HepG2 (cell line): ENCODE data around the gene PYGL. TPM values are rescaled to one million over a fixed set of nuclear protein-coding genes. Genes with fewer than 3 reads are reported as not detected.

ENCODE experiments used
- ATAC-seq: fragments of 200-7000 bp; cut with Tn5 transposase; 3 replicates; pipeline ENCODE4 v1.9.1; 2020; ENCODE audit warnings: mild to moderate bottlenecking, moderate library complexity
- BruUV-seq: library from RNA; stranded (reverse); fragments of 400-500 nt; replicated peaks from 2 replicates; lab custom pipeline; 2021; lab: Mats Ljungman, UMichigan
- CTCF ChIA-PET: fragments of 300-600 bp; formaldehyde crosslinking; extraction: SDS; loops from one replicate; lab custom pipeline; 2021; ENCODE audit warnings: low total read pairs, inconsistent platforms, low intra/inter-chr PET ratio; lab: Yijun Ruan, JAX
- POLR2A ChIA-PET: fragments of 350-600 bp; sonication (Branson Sonifier 250); formaldehyde crosslinking; loops from one replicate; lab custom pipeline; 2020; ENCODE audit warnings: antibody characterized with exemption, inconsistent platforms; lab: Yijun Ruan, JAX
- DNase-seq: peaks from one replicate; pipeline ENCODE4 v3.0.0-alpha.2; 2015; ENCODE audit warnings: low spot score
- FAIRE-seq: peaks from 3 replicates; lab custom pipeline; 2011; peaks lifted over from hg19 to GRCh38; lab: Jason Lieb, UNC
- H2AFZ ChIP-seq: one replicate; pipeline ENCODE4 v1.6.1; 2011; ENCODE audit warnings: low read length, inconsistent platforms
- H3K27ac ChIP-seq: fragments of 300-600 bp; 3 replicates; pipeline ENCODE4 v1.8.0; 2011; ENCODE audit warnings: mixed run types, mild to moderate bottlenecking, mixed read lengths, low read length, inconsistent platforms; ENCODE audit not compliant: insufficient read depth; ENCODE audit errors: extremely low read length
- H3K27me3 ChIP-seq, 2 experiments: fragments of 200-600 bp in 1 of 2; 2 replicates in 1 of 2; 3 replicates in 1 of 2; pipeline versions ENCODE4 v1.6.0 to v1.8.0; 2011; ENCODE audit warnings: low read length in 2 of 2, mild to moderate bottlenecking in 2 of 2, moderate library complexity in 2 of 2, inconsistent platforms in 1 of 2; ENCODE audit not compliant: insufficient read depth in 2 of 2, control insufficient read depth in 1 of 2
- H3K36me3 ChIP-seq, 2 experiments: fragments of 200-600 bp in 1 of 2; replicated peaks in 1 of 2; 2 replicates in 1 of 2; 3 replicates in 1 of 2; pipeline versions ENCODE4 v1.5.1 to v1.8.0; 2011; ENCODE audit warnings: low read length in 2 of 2, inconsistent platforms in 1 of 2; ENCODE audit not compliant: insufficient read depth in 2 of 2, control insufficient read depth in 1 of 2
- H3K4me1 ChIP-seq: 2 replicates; pipeline ENCODE4 v1.5.1; 2012; ENCODE audit warnings: low read length, inconsistent platforms; ENCODE audit not compliant: insufficient read depth
- H3K4me2 ChIP-seq: 2 replicates; pipeline ENCODE4 v1.6.0; 2011; ENCODE audit warnings: low read depth, low read length, inconsistent platforms
- H3K4me3 ChIP-seq, 3 experiments: fragments of 200-600 bp in 1 of 3; sonication (generic), shearing (Covaris generic) in 1 of 3; replicated peaks in 1 of 3; 2 replicates each; pipeline ENCODE4 v1.5.1; 2011 to 2016; ENCODE audit warnings: low read length in 3 of 3, inconsistent platforms in 2 of 3, low read depth in 2 of 3, mild to moderate bottlenecking in 2 of 3, control low read depth in 1 of 3, mixed read lengths in 1 of 3; ENCODE audit not compliant: insufficient read depth in 1 of 3
- H3K79me2 ChIP-seq: one replicate; pipeline ENCODE4 v1.6.1; 2011; ENCODE audit warnings: low read length, inconsistent platforms; ENCODE audit not compliant: insufficient read depth
- H3K9ac ChIP-seq: 2 replicates; pipeline ENCODE4 v1.6.0; 2011; ENCODE audit warnings: mild to moderate bottlenecking, low read depth, low read length, inconsistent platforms; ENCODE audit not compliant: insufficient read depth
- H3K9me3 ChIP-seq: 2 replicates; pipeline ENCODE4 v1.5.1; 2012; ENCODE audit warnings: mild to moderate bottlenecking, low read length
- H4K20me1 ChIP-seq: 2 replicates; pipeline ENCODE4 v1.6.0; 2011; ENCODE audit warnings: inconsistent platforms, mild to moderate bottlenecking, low read length, moderate library complexity; ENCODE audit not compliant: insufficient read depth
- DNMT1 ChIP-seq: sonication (generic); formaldehyde crosslinking; IDR thresholded peaks from 2 replicates; pipeline ENCODE4 v1.5.1; 2020; ENCODE audit warnings: mild to moderate bottlenecking, missing genetic modification reagents
- ETS1 ChIP-seq: sonication (generic); formaldehyde crosslinking; IDR thresholded peaks from 2 replicates; pipeline ENCODE4 v1.4.0; 2020; ENCODE audit warnings: missing genetic modification reagents
- KIAA2018 ChIP-seq: sonication (generic); formaldehyde crosslinking; IDR thresholded peaks from 2 replicates; pipeline ENCODE4 v1.5.0; 2020; ENCODE audit warnings: mild to moderate bottlenecking, missing genetic modification reagents, borderline replicate concordance
- MAFG ChIP-seq: sonication (generic); formaldehyde crosslinking; IDR thresholded peaks from 2 replicates; pipeline ENCODE4 v1.5.1; 2020; ENCODE audit warnings: mild to moderate bottlenecking, missing genetic modification reagents
- MTA3 ChIP-seq: sonication (generic); formaldehyde crosslinking; IDR thresholded peaks from 2 replicates; pipeline ENCODE4 v1.4.0; 2020; ENCODE audit warnings: missing genetic modification reagents
- RXRB ChIP-seq: IDR thresholded peaks from 2 replicates; pipeline ENCODE4 v1.6.1; 2016; ENCODE audit warnings: borderline replicate concordance, missing genetic modification reagents, missing compliant biosample characterization
- TEAD2 ChIP-seq: sonication (generic); formaldehyde crosslinking; IDR thresholded peaks from 2 replicates; pipeline ENCODE4 v1.9.0; 2021; ENCODE audit warnings: missing genetic modification reagents
- ZNF136 ChIP-seq: sonication (generic); formaldehyde crosslinking; IDR thresholded peaks from 2 replicates; pipeline ENCODE4 v1.8.1; 2022; ENCODE audit warnings: low read depth, mild to moderate bottlenecking, moderate library complexity, missing genetic modification reagents
- ZNF143 ChIP-seq: sonication (generic); formaldehyde crosslinking; IDR thresholded peaks from 2 replicates; pipeline ENCODE4 v1.4.0; 2020; ENCODE audit warnings: missing genetic modification reagents
- ZNF468 ChIP-seq: sonication (generic); formaldehyde crosslinking; IDR thresholded peaks from 2 replicates; pipeline ENCODE4 v1.8.0; 2022; ENCODE audit warnings: mild to moderate bottlenecking, moderate library complexity, missing genetic modification reagents
- ZNF549 ChIP-seq: sonication (generic); formaldehyde crosslinking; IDR thresholded peaks from 2 replicates; pipeline ENCODE4 v1.5.0; 2020; ENCODE audit warnings: missing genetic modification reagents
- ZNF816 ChIP-seq: sonication (generic); formaldehyde crosslinking; IDR thresholded peaks from 2 replicates; pipeline ENCODE4 v1.8.0; 2022; ENCODE audit warnings: missing genetic modification reagents, mild to moderate bottlenecking, borderline replicate concordance
- WGBS: methylation state at CpG from one replicate; pipeline ENCODE4 v1.1.6; 2017; ENCODE audit warnings: low lambda C conversion rate; 5-methylcytosine and 5-hydroxymethylcytosine counted together
- in situ Hi-C: cut with HindIII; loops from 2 replicates; pipeline ENCODE4 v1.10.0; 2017; ENCODE audit warnings: low pct_unique_long_range_greater_than_20kb; ENCODE audit not compliant: extremely low pct_ligation_motif_present
- intact Hi-C: fragments of 100-400 bp; cut with micrococcal nuclease; formaldehyde crosslinking; loops from one replicate; pipeline ENCODE4 v1.10.0; 2022; ENCODE audit not compliant: unreplicated experiment
- polyA plus RNA-seq, 8 experiments: library from polyadenylated mRNA; depleted of rRNA in 3 of 8; stranded (reverse) in 7 of 8; unstranded in 1 of 8; fragments of >200 nt; fragmentation: Illumina TruSeq in 4 of 8; extraction: Trizol in 4 of 8; gene quantifications; 2 replicates each; pipeline versions ENCODE4 v1.2.1 to v1.2.3, GENCODE V29; 2011 to 2016; ENCODE audit warnings: low read depth in 4 of 8, missing spikeins in 1 of 8, mixed read lengths in 1 of 8; ENCODE audit not compliant: insufficient read depth in 1 of 8
- total RNA-seq, 5 experiments: library from RNA; depleted of rRNA; stranded (reverse); fragments of >200 nt; fragmentation: Illumina TruSeq; extraction: Trizol; gene quantifications; 2 replicates each; pipeline ENCODE4 v1.2.3, GENCODE V29; 2016; ENCODE audit warnings: low read depth in 1 of 5

PYGL gene
- total and polyA plus RNA-seq, 2 of the 13 experiments (the other 11 are each of a cell fraction or from before 2014, with no cell fraction given), result 98.4 to 110 TPM

- no peak for TF ChIP-seq ETS1 (CRISPR knock-in tag)
- no peak for TF ChIP-seq ZNF816
- no peak for TF ChIP-seq MTA3
- no peak for TF ChIP-seq ZNF468
- TF ChIP-seq DNMT1 (CRISPR knock-in tag), result no peak
- no peak for TF ChIP-seq MAFG (CRISPR knock-in tag)
- no peak for TF ChIP-seq TEAD2 (CRISPR knock-in tag)
- TF ChIP-seq ZNF136 (CRISPR knock-in tag), result no peak
- no peak for TF ChIP-seq ZNF549
- TF ChIP-seq RXRB (CRISPR knock-in tag), result no peak
Measured at GRCh38 chr14:50985124-50985858, 41.0 kb upstream of the PYGL start (continued).

DNA sequence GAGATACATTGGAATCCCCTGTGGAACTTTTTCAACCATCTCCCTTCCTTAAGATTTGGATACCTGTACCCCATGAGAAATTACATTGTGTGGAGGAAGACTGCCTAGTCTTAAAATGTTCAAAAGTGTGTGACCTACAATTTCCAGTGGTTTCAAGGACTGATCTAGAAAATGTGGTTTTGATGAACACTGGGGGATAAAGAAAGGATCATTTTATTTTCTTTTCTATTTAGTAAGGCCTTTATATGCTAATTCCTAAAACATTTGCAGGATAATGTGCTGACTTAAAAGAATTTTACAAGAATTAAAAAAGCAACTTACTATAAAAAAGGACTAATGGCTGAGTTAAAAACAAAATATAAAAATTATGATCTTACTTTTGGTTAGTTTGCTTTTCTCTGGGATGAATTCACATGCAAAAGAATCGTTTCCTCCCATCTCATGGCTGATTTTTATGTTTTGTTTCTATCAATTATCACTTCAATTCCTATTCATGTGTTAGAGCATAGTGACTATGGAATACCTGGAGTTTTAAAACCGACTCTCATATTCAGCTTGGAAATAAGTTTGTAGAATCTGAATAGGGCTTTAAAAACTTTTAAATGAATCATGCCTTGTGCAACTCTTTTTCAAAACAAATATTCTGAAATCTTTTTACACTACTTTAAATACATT lies 39.9 kb upstream of the PYGL start:
- intact Hi-C loops (no loop called here), in situ Hi-C loops (no loop called here)
- Histone ChIP-seq H3K4me2 (no peak overlapping the region), H3K36me3 (no peaks in the 10 kb centered on the region), H3K9ac (no peak overlapping the region), H3K4me3 (no peak overlapping the region), H3K9me3 (no peaks in the 10 kb centered on the region), H3K79me2 (no peaks in the 10 kb centered on the region), H2AFZ (no peak overlapping the region), H4K20me1 (no peaks in the 10 kb centered on the region), H3K27ac (no peak overlapping the region), H3K27me3 (peaks cover 1 to 17% of the 10 kb centered on the region in 2 experiments; a peak in 1 of 5 replicates), H3K4me1 (0 out of 2 replicates have a peak, but pooled peaks cover 6% of the 10 kb centered on the region)
- BruUV-seq, result no TSS peak
- DNase-seq (no peak), FAIRE-seq (no peak), ATAC-seq (no peak)
- ChIA-PET POLR2A (no interaction called here), CTCF (no interaction called here)
- 32% methylated on average over 2 of the region's 2 CpGs for WGBS
- no peak for TF ChIP-seq KIAA2018
- no peak for TF ChIP-seq ZNF143 (CRISPR knock-in tag)
